ENCODE measurements around the gene APBB1.

Gene APBB1

GRCh38 chr11:6390718-6391469, 28.0 kb downstream of the APBB1 start:
- H3K27ac ChIP-seq: peak overlapping the region; percentile 68
- TF ChIP-seq, protein P1, sequence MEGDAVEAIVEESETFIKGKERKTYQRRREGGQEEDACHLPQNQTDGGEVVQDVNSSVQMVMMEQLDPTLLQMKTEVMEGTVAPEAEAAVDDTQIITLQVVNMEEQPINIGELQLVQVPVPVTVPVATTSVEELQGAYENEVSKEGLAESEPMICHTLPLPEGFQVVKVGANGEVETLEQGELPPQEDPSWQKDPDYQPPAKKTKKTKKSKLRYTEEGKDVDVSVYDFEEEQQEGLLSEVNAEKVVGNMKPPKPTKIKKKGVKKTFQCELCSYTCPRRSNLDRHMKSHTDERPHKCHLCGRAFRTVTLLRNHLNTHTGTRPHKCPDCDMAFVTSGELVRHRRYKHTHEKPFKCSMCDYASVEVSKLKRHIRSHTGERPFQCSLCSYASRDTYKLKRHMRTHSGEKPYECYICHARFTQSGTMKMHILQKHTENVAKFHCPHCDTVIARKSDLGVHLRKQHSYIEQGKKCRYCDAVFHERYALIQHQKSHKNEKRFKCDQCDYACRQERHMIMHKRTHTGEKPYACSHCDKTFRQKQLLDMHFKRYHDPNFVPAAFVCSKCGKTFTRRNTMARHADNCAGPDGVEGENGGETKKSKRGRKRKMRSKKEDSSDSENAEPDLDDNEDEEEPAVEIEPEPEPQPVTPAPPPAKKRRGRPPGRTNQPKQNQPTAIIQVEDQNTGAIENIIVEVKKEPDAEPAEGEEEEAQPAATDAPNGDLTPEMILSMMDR (conservative IDR thresholded peaks at IDR 0.05): no peak
- TF ChIP-seq ZFX (IDR thresholded peaks at IDR 0.05): no peak; the same call in 1 of the 2 replicates

- peak within 1 kb of the TSS; percentile 68 for H3K27ac ChIP-seq
- TF ChIP-seq, protein P1 (conservative IDR thresholded peaks at IDR 0.05): no peak
- peak; percentile 57 for TF ChIP-seq ZFX (IDR thresholded peaks at IDR 0.05)
These were observed 28.8 kb downstream of the APBB1 start, which contains the start of gene SMPD1 for GRCh38 chr11:6389905-6390717. Gene SMPD1, plus strand, starts transcription at chr11:6390474. Its CDS starts 125 bp downstream, at chr11:6390599.

DNA sequence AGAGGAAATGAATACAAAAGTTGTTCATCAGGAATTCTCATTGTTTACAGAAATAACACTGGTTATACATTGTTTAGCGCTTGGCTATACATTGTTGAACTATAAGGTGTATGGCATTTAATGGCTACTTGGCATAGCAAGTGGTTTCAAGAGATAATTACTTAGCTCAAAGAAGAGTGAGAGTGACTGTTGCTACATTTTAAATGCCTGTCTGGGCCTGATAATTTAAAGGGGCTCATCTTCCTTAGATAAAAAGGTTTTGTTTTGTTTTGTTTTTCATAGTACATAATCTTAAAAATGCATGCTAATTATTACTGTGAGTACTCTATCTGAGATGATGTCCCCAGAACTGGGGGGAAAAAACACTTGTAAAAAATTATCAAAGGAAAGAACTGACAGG, 30.1 kb downstream of the APBB1 start:
- TF ChIP-seq, protein P1 (conservative IDR thresholded peaks at IDR 0.05): no peak
- no peak for TF ChIP-seq ZFX (IDR thresholded peaks at IDR 0.05)
- H3K27ac ChIP-seq: no peak overlapping the region

DNA sequence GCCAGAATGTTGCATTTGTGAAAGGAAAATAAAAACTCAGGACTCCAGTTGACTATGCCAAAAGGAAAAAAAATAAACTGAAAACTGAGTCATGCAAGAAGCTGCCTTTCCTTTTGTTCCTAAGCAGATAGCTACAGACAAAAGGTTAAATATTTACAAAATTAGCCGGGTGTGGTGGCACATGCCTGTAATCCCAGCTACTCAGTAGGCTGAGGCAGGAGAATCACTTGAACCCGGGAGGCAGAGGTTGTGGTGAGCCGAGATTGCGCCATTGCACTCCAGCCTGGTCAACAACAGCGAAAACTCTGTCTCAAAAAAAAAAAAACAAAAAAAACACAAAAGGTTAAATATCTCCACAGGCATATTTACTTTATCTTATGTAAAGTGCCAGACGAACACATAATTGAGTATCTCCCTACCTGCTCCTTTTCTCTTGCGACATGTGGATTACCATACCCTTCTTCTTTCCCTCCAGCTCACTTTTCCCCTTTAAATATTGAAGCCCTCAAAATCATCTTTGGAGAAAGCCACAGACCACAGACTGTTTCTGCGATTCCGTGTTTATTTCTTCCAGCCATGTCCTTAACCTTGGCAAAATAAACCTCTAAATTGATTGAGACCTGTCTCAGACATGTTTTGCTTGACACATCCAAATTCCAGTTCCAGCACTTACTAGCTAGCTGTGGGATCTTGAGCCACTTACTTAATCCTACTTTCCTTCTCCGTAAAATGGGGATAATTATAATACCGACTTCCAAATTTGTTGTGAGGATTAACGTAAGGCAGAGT, 30.9 kb downstream of the APBB1 start:
- no peak for TF ChIP-seq ZFX (IDR thresholded peaks at IDR 0.05)
- TF ChIP-seq, protein P1 (conservative IDR thresholded peaks at IDR 0.05): no peak
- H3K27ac ChIP-seq: no peak overlapping the region

DNA sequence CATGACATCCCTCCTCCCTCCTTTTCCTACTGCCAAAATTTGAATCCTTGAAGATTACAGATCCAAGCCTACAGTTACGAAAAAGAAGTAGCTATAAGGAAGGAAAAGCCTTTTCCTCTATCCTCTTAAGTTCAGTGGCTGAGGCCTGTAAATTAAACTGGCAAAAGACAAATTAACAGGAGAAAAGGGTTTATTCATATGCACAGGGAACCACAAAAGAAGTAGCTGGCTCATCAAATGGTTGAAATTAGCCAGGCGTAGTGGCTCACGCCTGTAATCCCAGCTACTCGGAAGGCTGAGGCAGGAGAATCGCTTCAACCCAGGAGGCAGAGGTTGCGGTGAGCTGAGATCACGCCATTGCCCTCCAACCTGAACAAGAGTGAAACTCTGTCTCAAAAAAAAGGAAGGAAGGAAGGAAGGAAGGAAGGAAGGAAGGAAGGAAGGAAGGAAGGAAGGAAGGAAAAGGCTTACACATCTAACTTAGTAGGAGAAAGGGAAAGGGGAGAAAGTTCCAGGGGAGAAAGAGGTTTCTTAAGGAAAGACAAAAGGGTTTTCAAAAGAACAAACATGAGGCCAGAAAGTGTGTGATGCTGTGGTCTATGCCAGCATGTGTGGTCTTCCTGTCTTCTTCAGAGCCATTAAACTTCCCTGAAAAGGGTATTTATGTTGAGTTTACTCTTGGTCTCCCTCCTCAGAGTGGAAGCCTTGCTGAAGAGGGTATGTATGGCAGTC, 33.7 kb downstream of the APBB1 start:
- no peak overlapping the region for H3K27ac ChIP-seq
- no peak for TF ChIP-seq ZFX (IDR thresholded peaks at IDR 0.05)
- TF ChIP-seq, protein P1 (conservative IDR thresholded peaks at IDR 0.05): no peak

GRCh38 chr11:6378640-6378989, 40.3 kb downstream of the APBB1 start:
- TF ChIP-seq, protein P1 (conservative IDR thresholded peaks at IDR 0.05): no peak
- no peak for TF ChIP-seq ZFX (IDR thresholded peaks at IDR 0.05)
- no peak overlapping the region for H3K27ac ChIP-seq

Data from C4-2B (cell line).